T-helper 1 cell treated with Interleukin-12 subunit alpha and Interleukin-12 subunit beta and Interleukin-4 antibody, amounts not matched to agents 30 μg/mL and 1 μg/mL, for 36 hours (primary cell): ENCODE data around the gene FBXW8.

Experiments used
- H3K27ac Mint-ChIP-seq: one replicate; pipeline ENCODE4 v1.8.0; 2021; ENCODE audit warnings: mild to moderate bottlenecking, mixed read lengths
- H3K27me3 Mint-ChIP-seq: one replicate; pipeline ENCODE4 v1.8.0; 2021; ENCODE audit warnings: low read depth, mixed read lengths
- H3K36me3 Mint-ChIP-seq: one replicate; pipeline ENCODE4 v1.8.0; 2021; ENCODE audit warnings: low read depth, mixed read lengths
- H3K4me1 Mint-ChIP-seq: one replicate; pipeline ENCODE4 v1.8.0; 2021; ENCODE audit warnings: low read depth, mixed read lengths
- H3K4me3 Mint-ChIP-seq: one replicate; pipeline ENCODE4 v1.8.0; 2021; ENCODE audit warnings: mild to moderate bottlenecking, moderate library complexity, mixed read lengths
- H3K9me3 Mint-ChIP-seq: one replicate; pipeline ENCODE4 v1.8.0; 2021; ENCODE audit warnings: mixed read lengths

The FBXW8 gene

DNA sequence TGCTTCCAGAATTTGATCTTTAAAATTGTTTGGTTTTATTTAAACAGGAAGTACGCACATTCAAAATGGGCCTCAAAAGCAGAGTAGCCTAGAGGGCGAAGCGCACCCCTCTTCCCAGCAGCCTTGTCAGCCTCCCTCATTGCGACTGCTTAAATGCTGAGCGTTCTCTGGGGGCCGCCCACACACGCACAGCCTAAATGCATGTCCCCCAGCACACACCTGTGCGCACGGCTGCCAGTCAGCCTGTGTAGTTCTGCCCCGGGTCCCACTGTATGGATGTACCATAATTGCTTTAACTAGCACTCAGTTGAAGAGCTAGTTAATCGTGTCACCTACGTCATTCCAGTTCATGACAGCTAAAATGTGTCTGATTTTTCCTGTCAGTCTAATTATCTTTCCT is 109.1 kb downstream of the FBXW8 start:
- peaks cover 14% of the 10 kb centered on the region for H3K36me3 Mint-ChIP-seq
- H3K27me3 Mint-ChIP-seq: no peaks in the 10 kb centered on the region

DNA sequence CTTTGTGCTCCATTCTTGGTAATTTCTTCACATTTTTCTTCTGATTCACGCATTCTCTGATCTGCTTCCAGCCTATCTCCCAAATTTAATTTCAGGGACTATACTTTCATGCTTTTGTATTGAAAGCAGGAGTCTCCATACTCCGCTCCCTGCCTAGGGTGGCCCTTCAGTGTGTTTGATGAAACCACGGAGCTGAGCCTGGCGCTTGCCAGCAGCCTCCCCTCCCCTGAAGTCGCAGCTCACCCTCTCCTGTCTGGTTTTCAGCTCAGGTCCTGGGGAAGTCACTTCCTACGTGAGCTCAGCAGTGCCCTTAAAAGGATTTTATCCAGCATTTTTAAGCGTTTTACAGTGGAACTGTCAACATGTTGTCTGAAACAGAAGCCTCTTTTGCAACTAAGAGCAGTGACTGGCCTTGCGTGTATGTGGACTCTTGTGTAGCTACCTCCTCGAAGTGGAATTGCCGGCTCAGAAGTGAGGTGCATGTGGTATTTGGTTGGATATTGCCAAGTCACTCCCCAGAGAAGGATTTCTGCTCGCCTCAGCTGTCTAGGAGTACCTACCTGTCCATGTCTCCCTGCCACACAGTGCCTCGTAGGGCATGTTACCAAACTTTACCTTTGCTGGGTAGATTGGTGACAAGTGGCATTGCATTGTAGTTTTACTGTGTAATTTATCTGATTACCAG is 109.9 kb downstream of the FBXW8 start:
- Mint-ChIP-seq H3K27me3 (no peaks in the 10 kb centered on the region), H3K9me3 (no peaks in the 10 kb centered on the region), H3K4me3 (no peak overlapping the region), H3K4me1 (peaks cover 3% of the 10 kb centered on the region), H3K27ac (no peak overlapping the region), H3K36me3 (peaks cover 8% of the 10 kb centered on the region)

More for the DNA sequence above, 109.1 kb downstream of the FBXW8 start:
- no peaks in the 10 kb centered on the region for H3K9me3 Mint-ChIP-seq
- no peaks in the 10 kb centered on the region for H3K4me1 Mint-ChIP-seq
- H3K27ac Mint-ChIP-seq: no peak overlapping the region
- H3K4me3 Mint-ChIP-seq: no peak overlapping the region

DNA sequence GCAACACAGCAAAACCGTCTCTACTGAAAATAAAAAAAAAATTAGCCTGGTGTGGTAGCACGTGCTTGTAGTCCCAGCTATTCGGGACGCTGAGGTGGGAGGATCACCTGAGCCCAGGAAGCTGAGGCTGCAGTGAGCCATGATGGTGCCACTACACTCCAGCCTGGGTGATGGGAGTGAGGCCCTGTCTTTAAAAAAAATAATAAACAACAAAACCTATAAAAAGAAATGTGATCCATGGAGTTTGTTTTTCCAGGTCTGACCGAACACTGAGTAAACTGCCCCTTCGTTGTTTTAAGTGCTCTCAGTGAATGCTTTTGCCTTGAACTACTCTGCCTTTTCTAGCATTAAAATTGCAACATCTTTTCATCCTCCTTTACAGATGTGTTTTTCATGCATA is 111.7 kb downstream of the FBXW8 start:
- H3K27ac Mint-ChIP-seq: no peak overlapping the region

DNA sequence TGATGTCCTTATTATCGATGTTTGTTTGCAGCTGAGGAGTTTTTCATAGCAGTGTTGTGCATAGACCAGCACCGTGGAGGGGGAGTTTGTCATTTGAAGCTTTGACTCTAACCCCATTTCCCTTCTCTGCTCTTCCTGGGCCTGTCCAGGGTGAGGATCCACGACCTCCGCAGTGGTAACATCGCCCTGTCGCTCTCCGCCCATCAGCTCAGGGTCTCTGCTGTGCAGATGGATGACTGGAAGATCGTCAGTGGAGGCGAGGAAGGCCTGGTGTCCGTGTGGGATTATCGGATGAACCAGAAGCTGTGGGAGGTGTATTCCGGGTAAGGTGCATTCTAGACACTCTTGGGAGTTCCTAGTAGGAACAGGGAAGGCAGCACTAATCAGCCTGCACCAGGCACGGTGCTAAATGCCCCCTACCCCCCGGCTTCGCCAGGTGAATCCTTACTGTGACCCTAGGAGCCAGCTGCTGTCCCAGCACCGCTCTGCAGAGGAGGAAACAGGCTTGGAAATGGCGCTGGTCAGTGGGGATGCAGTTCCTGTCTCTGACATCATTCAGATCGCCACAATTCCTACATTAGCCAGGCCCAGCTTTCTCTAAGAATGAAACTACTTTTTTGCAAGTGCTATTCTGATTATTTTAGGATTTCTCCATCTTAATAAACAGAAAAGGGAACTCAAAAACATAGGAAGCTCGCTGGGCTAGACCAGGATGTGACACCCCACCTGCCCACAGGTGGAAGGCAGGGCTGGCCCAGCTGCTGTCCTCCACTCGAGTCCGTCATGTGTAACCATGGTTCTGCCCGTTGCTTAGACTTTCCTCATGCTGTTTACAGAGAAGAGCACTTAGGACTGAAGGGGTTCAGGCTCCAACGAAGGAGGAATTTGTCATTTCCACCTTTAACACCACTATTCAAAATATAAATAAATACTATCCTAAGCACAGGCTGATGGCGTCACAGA is 113.5 kb downstream of the FBXW8 start:
- Mint-ChIP-seq H3K9me3 (no peaks in the 10 kb centered on the region), H3K4me1 (peaks cover 7% of the 10 kb centered on the region), H3K4me3 (no peak overlapping the region), H3K27ac (no peak overlapping the region), H3K27me3 (no peaks in the 10 kb centered on the region), H3K36me3 (peaks cover 5% of the 10 kb centered on the region)

More for the DNA sequence above, 111.7 kb downstream of the FBXW8 start:
- Mint-ChIP-seq H3K4me3 (no peak overlapping the region), H3K27me3 (no peaks in the 10 kb centered on the region), H3K36me3 (peaks cover 5% of the 10 kb centered on the region), H3K9me3 (no peaks in the 10 kb centered on the region), H3K4me1 (peaks cover 7% of the 10 kb centered on the region)

DNA sequence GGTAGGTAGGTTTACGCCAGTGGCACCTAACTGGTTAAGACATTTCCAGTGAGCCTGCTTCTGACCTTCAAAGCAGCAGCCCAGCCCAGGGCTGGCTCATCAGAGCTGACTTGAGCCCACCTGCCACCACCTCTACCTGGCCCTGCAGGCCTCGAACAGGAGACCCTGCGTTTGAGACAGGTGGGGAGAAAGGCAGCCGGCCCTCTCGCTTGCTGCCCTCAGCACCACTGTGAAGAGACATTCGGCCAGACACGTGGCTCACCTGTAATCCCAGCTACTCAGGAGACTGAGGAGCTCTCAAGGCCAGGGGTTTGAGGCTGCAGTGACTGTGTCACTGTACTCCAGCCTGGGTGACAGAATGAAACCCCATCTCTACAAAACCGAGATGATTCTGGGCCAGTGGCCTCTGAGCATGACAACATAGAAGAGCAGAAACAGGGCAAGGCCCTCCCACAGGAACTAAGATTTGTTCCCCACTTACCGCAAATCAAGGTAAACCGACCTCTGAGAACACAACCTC is 114.3 kb downstream of the FBXW8 start:
- peaks cover 7% of the 10 kb centered on the region for H3K4me1 Mint-ChIP-seq
- H3K27me3 Mint-ChIP-seq: no peaks in the 10 kb centered on the region
- no peak overlapping the region for H3K4me3 Mint-ChIP-seq
- peaks cover 5% of the 10 kb centered on the region for H3K36me3 Mint-ChIP-seq
- H3K9me3 Mint-ChIP-seq: no peaks in the 10 kb centered on the region
- no peak overlapping the region for H3K27ac Mint-ChIP-seq

DNA sequence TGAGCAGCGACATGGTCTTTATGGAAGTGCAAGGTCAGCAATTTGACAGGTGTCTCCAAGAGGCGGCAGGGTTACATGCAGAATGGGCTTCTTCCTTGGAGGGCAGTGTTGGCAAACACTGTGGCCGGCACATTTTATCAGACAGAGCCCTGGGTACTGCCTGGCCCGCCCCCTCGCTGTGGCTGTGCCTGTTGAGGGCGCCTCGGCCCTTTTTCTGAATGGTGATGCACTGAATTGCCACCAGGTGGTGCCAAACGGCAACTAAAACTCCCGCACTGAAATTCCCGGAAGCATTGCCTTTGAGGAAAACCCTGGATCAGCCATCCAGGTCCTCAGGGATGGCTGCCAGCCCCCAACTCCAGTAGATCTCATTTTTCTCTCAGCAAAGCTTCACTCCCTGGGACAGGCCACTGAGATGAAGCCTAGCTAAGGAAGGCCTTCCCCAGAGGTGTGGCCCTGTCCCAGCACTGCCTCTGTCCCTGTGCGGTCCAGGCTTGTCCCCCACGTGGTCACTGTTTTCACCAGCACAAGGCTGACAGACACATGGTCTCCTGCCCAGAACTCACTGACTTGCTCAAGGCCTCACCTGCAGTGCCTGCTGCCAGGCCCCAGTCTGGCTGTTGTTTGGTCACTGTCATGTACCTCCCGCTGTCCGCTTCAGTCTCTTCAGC is 114.9 kb downstream of the FBXW8 start:
- peaks cover 7% of the 10 kb centered on the region for H3K4me1 Mint-ChIP-seq
- no peak overlapping the region for H3K4me3 Mint-ChIP-seq
- no peaks in the 10 kb centered on the region for H3K9me3 Mint-ChIP-seq
- H3K36me3 Mint-ChIP-seq: peaks cover 4% of the 10 kb centered on the region
- H3K27me3 Mint-ChIP-seq: no peaks in the 10 kb centered on the region
- H3K27ac Mint-ChIP-seq: no peak overlapping the region

DNA sequence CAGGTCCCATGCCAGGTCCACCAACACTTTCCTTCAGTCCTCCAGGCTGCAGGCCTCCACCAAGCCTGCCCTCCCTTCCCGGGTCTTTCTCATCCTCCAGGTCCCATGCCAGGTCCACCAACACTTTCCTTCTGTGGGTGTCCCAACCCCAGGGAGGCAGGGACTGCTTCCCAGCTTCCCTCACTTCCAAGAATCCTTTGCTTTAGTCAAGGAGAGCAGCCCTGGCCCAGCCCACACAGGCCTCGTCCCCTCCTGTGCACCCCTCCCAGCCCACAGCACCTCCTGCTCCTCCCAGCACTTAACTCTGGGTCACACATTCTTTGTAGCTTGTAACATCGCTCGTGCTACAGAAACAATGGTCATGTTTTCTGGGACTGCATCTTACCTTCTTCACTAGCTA is 115.6 kb downstream of the FBXW8 start:
- Mint-ChIP-seq H3K27ac (no peak overlapping the region), H3K4me1 (peaks cover 7% of the 10 kb centered on the region), H3K27me3 (no peaks in the 10 kb centered on the region), H3K4me3 (no peak overlapping the region), H3K36me3 (peaks cover 3% of the 10 kb centered on the region), H3K9me3 (no peaks in the 10 kb centered on the region)

DNA sequence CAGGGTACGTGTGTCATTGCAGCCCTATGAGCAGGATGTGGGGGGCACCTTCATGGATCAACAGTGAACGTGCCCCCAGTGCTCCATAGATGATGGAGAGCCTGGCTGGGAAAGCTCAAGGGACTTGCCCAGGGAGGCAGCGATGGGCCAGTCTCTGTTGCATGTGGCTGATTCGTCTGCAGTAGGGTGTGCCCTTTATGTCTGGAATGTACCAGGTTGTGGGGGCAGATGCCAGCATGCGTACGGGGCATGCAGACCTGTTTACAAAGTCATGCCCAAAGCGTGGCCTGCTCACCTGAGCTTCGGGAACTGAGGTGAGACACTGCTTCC is 116.1 kb downstream of the FBXW8 start:
- no peaks in the 10 kb centered on the region for H3K9me3 Mint-ChIP-seq
- H3K4me1 Mint-ChIP-seq: peaks cover 7% of the 10 kb centered on the region
- no peak overlapping the region for H3K27ac Mint-ChIP-seq
- H3K27me3 Mint-ChIP-seq: no peaks in the 10 kb centered on the region
- peaks cover 3% of the 10 kb centered on the region for H3K36me3 Mint-ChIP-seq
- no peak overlapping the region for H3K4me3 Mint-ChIP-seq

DNA sequence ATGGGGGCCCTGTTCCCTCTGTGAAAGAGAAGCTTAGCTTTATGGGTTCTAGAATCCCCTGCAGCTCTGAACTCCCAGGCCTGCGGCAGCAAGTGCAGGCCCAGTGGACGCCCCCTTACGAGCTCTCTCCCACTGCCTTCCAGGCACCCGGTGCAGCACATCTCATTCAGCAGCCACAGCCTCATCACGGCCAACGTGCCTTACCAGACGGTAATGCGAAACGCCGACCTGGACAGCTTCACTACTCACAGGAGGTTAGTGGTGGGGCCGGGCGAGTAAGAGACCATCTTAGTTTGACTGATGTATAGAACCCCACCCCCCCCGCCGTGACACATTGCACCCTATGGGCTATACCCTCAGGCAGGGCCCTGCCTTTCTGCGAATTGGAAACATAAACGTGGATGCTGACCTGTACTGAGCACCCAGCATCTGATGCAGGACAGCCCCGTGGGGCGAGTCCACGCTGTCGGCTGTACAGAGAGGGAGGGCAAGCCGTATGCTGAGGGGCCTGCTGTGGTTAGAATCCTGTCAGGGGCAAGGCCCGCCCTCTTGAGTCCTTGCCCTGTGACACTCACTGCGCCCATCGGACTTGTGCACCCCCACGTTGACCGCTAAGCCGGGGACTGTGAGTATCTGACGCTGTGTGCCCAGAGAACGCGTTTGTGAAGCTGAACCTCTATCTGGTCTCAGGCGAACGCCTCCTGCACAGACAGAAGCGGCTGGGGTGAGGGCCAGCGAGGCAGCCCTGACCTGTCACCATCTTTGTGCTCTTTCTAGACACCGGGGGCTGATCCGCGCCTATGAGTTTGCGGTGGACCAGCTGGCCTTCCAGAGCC is 116.7 kb downstream of the FBXW8 start:
- Mint-ChIP-seq H3K27me3 (no peaks in the 10 kb centered on the region), H3K27ac (no peak overlapping the region), H3K36me3 (peaks cover 3% of the 10 kb centered on the region), H3K4me1 (peaks cover 7% of the 10 kb centered on the region), H3K4me3 (no peak overlapping the region), H3K9me3 (no peaks in the 10 kb centered on the region)

DNA sequence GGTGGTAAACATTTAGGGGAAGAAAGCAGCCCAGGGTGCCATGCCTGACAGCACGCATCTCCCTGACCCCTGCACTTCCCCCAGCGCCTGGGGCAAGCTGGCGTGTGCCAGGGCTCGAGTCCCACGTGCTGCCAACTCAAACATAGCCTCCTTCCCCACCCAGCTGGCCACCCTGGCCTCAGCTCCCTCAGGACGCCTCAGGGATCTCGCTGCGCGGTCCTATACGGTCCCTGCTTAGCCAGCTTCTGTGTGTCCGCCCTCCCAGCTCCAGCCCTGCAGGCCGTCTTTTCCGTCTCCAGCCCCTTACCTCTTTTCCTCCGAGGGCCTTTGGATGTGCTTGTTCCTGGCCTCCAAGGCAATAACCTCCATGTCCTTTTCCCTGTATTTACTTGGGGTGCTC is 117.5 kb downstream of the FBXW8 start:
- Mint-ChIP-seq H3K9me3 (no peaks in the 10 kb centered on the region), H3K27ac (no peak overlapping the region), H3K4me1 (peaks cover 7% of the 10 kb centered on the region), H3K36me3 (peaks cover 3% of the 10 kb centered on the region), H3K4me3 (no peak overlapping the region), H3K27me3 (no peaks in the 10 kb centered on the region)

DNA sequence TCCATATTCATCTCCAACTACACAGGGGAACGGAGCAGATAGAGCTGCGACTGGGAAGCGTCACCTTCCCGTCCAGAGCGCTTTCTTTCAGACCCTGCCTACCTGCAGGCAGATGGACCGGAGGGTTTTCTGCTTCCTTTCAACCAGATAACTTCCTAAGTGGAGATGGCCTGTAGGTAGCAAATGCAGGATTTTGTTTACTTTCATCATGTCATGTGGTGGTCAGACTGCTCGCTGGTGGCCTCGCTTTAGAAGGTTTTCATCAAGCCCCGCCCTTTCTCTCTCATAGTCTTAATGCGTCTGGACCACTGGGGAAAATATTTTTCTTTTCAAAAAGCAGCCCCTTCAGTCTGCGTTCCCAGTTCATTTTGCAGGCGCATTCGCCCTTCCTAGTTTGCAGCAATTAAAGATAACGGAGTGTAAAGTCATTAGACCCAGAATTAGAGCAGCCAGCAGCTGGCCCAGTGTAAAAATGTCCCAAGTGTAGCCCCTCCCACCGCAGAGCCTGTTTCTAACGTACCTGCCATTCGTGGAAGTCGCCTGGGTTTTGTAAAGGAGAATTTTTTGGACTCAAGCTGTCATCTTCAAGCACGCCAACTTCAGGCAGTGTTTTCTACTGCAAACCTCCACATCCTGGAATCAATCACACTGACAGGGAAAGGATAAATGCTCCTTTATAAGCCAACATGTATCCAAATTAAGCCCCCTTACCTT is 119.6 kb downstream of the FBXW8 start:
- H3K4me3 Mint-ChIP-seq: no peak overlapping the region
- H3K36me3 Mint-ChIP-seq: peaks cover 5% of the 10 kb centered on the region
- H3K27ac Mint-ChIP-seq: no peak overlapping the region
- H3K27me3 Mint-ChIP-seq: no peaks in the 10 kb centered on the region
- peaks cover 7% of the 10 kb centered on the region for H3K4me1 Mint-ChIP-seq
- no peaks in the 10 kb centered on the region for H3K9me3 Mint-ChIP-seq

DNA sequence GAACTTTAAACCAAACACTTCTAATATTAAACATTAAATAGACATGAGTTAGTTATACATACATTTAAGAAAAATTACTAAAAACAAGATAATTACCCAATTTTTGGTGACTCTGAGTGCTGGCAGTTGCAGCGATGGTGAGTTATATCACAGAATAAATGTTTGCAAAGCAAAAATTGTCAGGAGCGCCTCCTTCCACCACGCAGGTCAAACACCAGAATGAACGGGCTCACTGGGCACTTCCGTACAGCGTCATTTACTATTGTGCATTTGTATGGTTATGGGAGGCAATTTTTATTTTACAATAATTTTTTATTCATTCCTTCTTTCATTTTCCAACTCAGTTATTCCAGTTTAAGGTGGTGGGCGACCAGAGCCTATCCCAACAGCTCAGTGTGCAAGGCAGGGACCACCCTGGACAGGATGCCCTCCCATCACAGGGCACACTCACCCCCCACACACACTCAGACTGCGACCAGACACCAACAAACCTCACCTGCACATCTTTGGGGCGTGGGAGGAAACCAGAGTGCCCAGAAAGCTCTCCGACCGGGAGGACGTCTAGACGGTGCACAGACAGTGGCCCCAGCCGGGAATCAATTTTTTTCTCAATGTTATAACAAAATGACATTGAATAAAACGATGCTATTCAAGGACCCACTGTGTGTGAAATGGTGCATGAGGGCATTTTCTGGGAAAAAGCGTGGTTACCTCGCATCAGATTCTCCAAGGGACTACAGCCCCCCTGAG is 121.3 kb downstream of the FBXW8 start:
- Mint-ChIP-seq H3K4me3 (no peak overlapping the region), H3K9me3 (no peaks in the 10 kb centered on the region), H3K36me3 (peaks cover 3% of the 10 kb centered on the region), H3K4me1 (no peaks in the 10 kb centered on the region), H3K27ac (no peak overlapping the region), H3K27me3 (no peaks in the 10 kb centered on the region)
